Measurements from ENCODE around the gene SGK2.

Gene SGK2

DNA sequence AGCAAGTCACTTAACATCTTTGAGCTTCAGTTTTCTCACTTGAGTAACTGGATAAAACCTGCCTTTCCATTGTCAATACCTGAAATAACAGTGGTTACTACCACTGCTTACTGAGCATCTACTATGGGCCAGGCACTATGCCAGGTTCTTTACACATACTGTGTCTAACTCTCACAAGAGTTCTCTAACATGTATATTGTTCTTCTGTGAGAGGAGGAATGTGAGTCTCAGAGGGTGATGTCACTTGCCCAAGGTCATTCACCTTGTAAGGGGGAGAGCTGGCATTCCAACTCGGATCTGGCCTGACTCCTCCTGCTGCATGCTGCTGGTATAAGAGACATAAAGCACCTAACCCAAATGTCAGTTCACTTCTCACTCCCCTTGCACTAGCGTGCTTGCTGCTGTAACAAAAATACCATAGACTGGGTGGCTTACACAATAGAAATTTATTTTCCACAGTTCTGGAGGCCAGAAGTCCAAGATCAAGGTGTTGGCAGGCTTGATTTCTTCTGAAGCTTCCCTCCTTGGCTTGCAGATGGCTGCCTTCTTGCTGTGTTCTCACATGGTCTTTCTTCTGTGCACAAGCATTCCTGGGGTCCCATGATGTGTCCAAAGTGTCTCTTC, 21.9 kb upstream of the SGK2 start:
- TF ChIP-seq, protein P1, sequence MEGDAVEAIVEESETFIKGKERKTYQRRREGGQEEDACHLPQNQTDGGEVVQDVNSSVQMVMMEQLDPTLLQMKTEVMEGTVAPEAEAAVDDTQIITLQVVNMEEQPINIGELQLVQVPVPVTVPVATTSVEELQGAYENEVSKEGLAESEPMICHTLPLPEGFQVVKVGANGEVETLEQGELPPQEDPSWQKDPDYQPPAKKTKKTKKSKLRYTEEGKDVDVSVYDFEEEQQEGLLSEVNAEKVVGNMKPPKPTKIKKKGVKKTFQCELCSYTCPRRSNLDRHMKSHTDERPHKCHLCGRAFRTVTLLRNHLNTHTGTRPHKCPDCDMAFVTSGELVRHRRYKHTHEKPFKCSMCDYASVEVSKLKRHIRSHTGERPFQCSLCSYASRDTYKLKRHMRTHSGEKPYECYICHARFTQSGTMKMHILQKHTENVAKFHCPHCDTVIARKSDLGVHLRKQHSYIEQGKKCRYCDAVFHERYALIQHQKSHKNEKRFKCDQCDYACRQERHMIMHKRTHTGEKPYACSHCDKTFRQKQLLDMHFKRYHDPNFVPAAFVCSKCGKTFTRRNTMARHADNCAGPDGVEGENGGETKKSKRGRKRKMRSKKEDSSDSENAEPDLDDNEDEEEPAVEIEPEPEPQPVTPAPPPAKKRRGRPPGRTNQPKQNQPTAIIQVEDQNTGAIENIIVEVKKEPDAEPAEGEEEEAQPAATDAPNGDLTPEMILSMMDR (IDR thresholded peaks at IDR 0.05; ENCODE audit: low read depth, low read length, missing control alignments): no peak
- peak; percentile 9 for DNase-seq
- Histone ChIP-seq H3K27me3 (replicated peaks) (no peaks in the 10 kb centered on the region), H3K27ac (no peak overlapping the region), H3K36me3 (replicated peaks) (no peaks in the 10 kb centered on the region), H3K4me3 (ENCODE audit: low read depth, low read length) (no peak overlapping the region)
- in situ Hi-C loops (cut with HindIII; ENCODE audit: low pct_ligation_motif_present, low sequenced_read_pairs): no loop called here

DNA sequence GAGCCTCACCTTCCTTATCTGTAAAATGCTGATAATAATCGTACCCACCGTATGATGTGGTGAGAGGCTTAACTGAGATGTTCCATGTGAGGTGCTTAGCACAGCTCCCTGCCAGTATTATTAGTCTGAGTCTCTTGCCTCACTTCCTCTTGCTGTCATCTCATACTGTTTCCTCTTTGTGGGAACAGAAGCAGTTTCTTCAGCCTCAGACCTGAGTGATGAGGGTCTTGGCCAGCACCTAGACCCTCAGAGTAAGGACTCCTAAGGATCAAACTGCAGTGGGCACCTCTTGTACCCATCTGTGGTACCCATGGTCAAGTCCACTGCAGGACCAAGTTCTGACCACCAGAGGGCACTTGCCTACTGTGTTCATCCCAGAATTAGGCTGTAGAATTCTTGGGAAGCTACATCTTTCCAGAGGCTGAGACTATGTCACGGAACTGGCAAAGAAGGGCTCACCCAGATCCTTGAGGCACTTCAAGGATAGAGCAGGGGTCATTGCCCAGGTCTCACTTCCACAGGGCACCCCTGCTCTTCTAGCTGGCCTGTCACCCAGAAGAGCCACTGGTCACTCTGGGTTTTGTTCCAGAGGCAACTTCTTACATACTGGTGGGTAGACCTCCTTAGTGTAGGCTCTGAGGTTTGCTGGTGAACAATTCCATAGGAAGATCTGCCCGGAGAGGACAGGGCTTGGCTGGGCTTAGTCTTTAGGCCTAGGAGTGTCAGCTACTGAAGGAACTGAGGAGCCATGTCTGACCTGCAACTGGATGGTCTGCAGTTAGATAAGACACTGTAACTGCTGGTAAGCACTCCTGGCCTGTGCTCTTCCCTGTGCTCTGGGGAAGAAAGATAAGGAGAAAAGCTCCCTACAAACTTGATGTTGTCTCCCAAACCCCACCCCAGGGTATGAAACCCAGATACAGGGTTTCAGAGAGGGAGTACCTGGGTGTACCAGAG, 20.6 kb upstream of the SGK2 start:
- DNase-seq: peak; percentile 70
- H3K27ac ChIP-seq: no peak overlapping the region
- no peak overlapping the region for H3K4me3 ChIP-seq (ENCODE audit: low read depth, low read length)
- no peaks in the 10 kb centered on the region for H3K36me3 ChIP-seq (replicated peaks)
- no peaks in the 10 kb centered on the region for H3K27me3 ChIP-seq (replicated peaks)
- TF ChIP-seq, protein P1 (IDR thresholded peaks at IDR 0.05; ENCODE audit: low read depth, low read length, missing control alignments): peak; percentile 93
- in situ Hi-C loops (cut with HindIII; ENCODE audit: low pct_ligation_motif_present, low sequenced_read_pairs): no loop called here

DNA sequence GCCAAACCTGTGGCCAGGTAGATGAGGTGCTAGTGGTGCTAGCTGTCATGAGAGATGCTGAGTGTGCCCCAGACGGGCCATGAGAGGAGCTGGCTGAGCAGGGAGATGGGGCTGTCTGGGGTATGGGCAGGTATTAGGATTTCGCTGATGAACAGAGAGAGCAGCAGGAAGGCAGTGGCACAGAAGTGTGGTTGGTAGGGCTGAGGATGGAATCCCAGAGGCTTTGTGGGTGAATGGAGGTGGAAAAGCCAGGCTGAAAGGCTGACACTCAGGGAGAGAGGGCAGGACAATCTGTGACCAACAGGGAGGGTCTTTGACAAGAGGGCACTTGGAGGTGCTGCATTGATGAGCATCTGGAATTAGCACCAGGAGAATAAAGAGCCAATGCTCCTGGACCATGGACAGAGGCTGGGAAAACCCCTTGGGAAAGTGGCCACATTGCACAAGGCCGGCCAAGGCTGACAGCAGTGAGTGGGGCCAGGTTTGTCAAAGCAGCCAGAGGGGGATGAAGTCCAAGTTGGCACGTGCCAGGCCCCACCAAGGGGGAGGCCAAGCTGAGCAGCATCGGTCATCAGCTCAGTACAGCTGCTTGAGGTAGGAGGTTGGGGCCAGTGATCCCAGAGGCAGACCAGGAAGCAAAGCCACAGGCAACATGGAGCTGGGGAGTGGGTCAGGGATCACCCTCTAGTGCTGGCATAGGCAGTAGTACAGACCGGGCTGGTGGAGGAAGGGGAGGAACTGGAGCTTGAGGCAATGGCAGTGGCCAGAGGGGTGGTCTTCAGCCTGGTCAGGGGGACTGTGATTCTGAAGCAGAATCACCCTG, 19.7 kb upstream of the SGK2 start:
- no peak overlapping the region for H3K27ac ChIP-seq
- no peak for DNase-seq
- no peaks in the 10 kb centered on the region for H3K27me3 ChIP-seq (replicated peaks)
- TF ChIP-seq, protein P1 (IDR thresholded peaks at IDR 0.05; ENCODE audit: low read depth, low read length, missing control alignments): no peak
- no peak overlapping the region for H3K4me3 ChIP-seq (ENCODE audit: low read depth, low read length)
- in situ Hi-C loops (cut with HindIII; ENCODE audit: low pct_ligation_motif_present, low sequenced_read_pairs): no loop called here
- H3K36me3 ChIP-seq (replicated peaks): no peaks in the 10 kb centered on the region

DNA sequence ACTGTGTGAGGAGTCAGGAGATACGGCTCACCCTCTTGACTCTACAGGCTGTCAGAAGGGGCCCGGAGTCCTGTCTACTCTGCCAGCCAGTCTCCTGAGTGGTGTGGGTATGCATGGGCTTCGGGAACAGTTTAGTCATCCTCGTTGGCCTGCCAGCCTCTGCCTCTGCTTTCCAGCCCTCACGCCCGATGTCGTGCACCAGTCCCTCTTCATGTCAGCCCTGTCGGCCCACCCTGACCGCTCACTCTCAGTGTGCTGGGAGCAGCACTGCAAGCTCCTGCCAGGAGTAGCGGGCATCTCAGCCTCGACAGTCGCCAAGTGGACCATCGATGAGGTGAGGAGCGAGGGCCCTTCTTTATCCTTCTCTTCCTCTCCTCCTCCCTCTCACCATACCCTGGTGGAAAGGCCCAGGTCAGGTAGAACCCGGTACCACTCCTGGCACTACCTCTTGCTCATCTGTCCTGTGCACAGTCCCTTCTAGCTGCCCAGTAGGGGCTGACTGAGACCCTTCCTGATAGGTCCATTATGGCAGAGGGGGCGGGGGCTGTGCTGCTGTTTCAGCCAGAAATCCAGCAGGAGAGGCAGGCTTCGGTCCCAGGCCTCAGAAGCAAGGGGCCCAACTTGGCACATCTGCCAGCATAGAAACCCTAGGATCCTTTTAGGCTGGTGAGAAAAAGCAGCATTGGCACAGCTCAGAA, 18.7 kb upstream of the SGK2 start:
- Histone ChIP-seq H3K36me3 (replicated peaks) (no peaks in the 10 kb centered on the region), H3K27me3 (replicated peaks) (no peaks in the 10 kb centered on the region), H3K27ac (no peak overlapping the region), H3K4me3 (ENCODE audit: low read depth, low read length) (no peak overlapping the region)
- in situ Hi-C loops (cut with HindIII; ENCODE audit: low pct_ligation_motif_present, low sequenced_read_pairs): no loop called here
- TF ChIP-seq, protein P1 (IDR thresholded peaks at IDR 0.05; ENCODE audit: low read depth, low read length, missing control alignments): no peak
- no peak for DNase-seq

DNA sequence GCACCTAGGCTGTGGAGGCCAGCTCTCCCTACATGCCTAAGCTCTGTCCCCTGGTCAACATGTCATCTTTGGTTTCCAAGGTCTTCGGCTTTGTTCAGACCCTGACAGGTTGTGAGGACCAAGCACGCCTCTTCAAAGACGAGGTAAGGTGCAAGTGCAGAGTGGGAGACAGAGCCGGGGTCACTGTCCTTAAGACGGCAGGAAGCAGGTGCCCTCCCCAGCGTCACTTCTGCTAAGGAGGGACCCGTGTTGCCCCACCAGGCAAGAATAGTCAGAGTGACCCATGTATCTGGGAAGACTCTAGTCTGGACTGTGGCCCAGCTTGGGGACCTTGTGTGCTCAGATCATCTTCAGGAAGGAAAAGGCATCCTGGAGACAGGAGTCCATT, 18.2 kb upstream of the SGK2 start:
- H3K27ac ChIP-seq: no peak overlapping the region
- no peak overlapping the region for H3K4me3 ChIP-seq (ENCODE audit: low read depth, low read length)
- in situ Hi-C loops (cut with HindIII; ENCODE audit: low pct_ligation_motif_present, low sequenced_read_pairs): no loop called here
- TF ChIP-seq, protein P1 (IDR thresholded peaks at IDR 0.05; ENCODE audit: low read depth, low read length, missing control alignments): no peak
- no peak for DNase-seq
- no peaks in the 10 kb centered on the region for H3K36me3 ChIP-seq (replicated peaks)
- H3K27me3 ChIP-seq (replicated peaks): no peaks in the 10 kb centered on the region
